ENCODE data around the gene CERS6. TPM values are rescaled to one million over a fixed set of nuclear protein-coding genes. Genes with fewer than 3 reads are reported as not detected.
"Not testable (repeated sequence)": the region's sequence is repeated elsewhere in the genome, so short reads cannot be mapped to it uniquely, and the experiment has no call there.

The CERS6 gene
- total RNA-seq, 1 donor from 2014 or later = 137 TPM

- no peak for FAIRE-seq
- no peak for DNase-seq (ENCODE audit: low spot score in 2 of 2)
These were observed 292.4 kb downstream of the CERS6 start for GRCh38 chr2:168748461-168748860.

- DNase-seq (ENCODE audit: low spot score in 2 of 2) = no peak
- FAIRE-seq = no peak
These were observed 293.2 kb downstream of the CERS6 start for GRCh38 chr2:168749297-168749696.

GRCh38 chr2:168751104-168751740, 295.1 kb downstream of the CERS6 start:
- FAIRE-seq = no peak
- DNase-seq (ENCODE audit: low spot score in 2 of 2) = no peak

GRCh38 chr2:168752361-168752760, 296.3 kb downstream of the CERS6 start:
- FAIRE-seq (no peak), DNase-seq (ENCODE audit: low spot score in 2 of 2) (no peak)

GRCh38 chr2:168753765-168754329, 297.8 kb downstream of the CERS6 start:
- no peak for FAIRE-seq
- no peak for DNase-seq (ENCODE audit: low spot score in 2 of 2)

GRCh38 chr2:168757223-168757622, 301.2 kb downstream of the CERS6 start:
- no peak for DNase-seq (ENCODE audit: low spot score in 2 of 2)
- FAIRE-seq = no peak

- DNase-seq (ENCODE audit: low spot score in 2 of 2) (peak in 1 of 2 donors; percentile 35), FAIRE-seq (no peak)
These were observed 303.1 kb downstream of the CERS6 start for GRCh38 chr2:168758970-168759820.

GRCh38 chr2:168765401-168765800, 309.3 kb downstream of the CERS6 start:
- FAIRE-seq (no peak), DNase-seq (ENCODE audit: low spot score in 2 of 2) (no peak)

GRCh38 chr2:168766600-168766999, 310.5 kb downstream of the CERS6 start:
- no peak for DNase-seq (ENCODE audit: low spot score in 2 of 2)

GRCh38 chr2:168767258-168767657, 311.2 kb downstream of the CERS6 start:
- no peak for FAIRE-seq
- DNase-seq (ENCODE audit: low spot score in 2 of 2) = no peak

More at GRCh38 chr2:168766600-168766999, 310.5 kb downstream of the CERS6 start:
- FAIRE-seq = no peak

- not testable (repeated sequence) for FAIRE-seq; DNase-seq (ENCODE audit: low spot score in 2 of 2)
These were observed 312.3 kb downstream of the CERS6 start for GRCh38 chr2:168768357-168768756.

GRCh38 chr2:168770796-168771195, 314.7 kb downstream of the CERS6 start:
- FAIRE-seq = no peak
- no peak for DNase-seq (ENCODE audit: low spot score in 2 of 2)

- no peak for FAIRE-seq
- no peak for DNase-seq (ENCODE audit: low spot score in 2 of 2)
These were observed 316.6 kb downstream of the CERS6 start for GRCh38 chr2:168772704-168773103.

GRCh38 chr2:168773128-168773527, 317.1 kb downstream of the CERS6 start:
- no peak for DNase-seq (ENCODE audit: low spot score in 2 of 2)
- FAIRE-seq = no peak

- no peak for DNase-seq (ENCODE audit: low spot score in 2 of 2)
- FAIRE-seq = no peak
These were observed 317.8 kb downstream of the CERS6 start for GRCh38 chr2:168773719-168774521.

GRCh38 chr2:168775837-168776236, 319.8 kb downstream of the CERS6 start:
- no peak for FAIRE-seq
- DNase-seq (ENCODE audit: low spot score in 2 of 2) = no peak

GRCh38 chr2:168780669-168781071, 324.6 kb downstream of the CERS6 start:
- no peak for FAIRE-seq
- DNase-seq (ENCODE audit: low spot score in 2 of 2) = no peak

- FAIRE-seq (no peak), DNase-seq (ENCODE audit: low spot score in 2 of 2) (no peak)
These were observed 325.2 kb downstream of the CERS6 start for GRCh38 chr2:168781191-168781817.

- DNase-seq (ENCODE audit: low spot score in 2 of 2) (no peak), FAIRE-seq (no peak)
These were observed 326.2 kb downstream of the CERS6 start for GRCh38 chr2:168782271-168782670.

- FAIRE-seq = no peak
- no peak for DNase-seq (ENCODE audit: low spot score in 2 of 2)
These were observed 328.9 kb downstream of the CERS6 start for GRCh38 chr2:168784993-168785392.
